ENCODE results near the gene GALR3. TPM values are rescaled to one million over a fixed set of nuclear protein-coding genes. Genes with fewer than 3 reads are reported as not detected.

The GALR3 gene, protein sequence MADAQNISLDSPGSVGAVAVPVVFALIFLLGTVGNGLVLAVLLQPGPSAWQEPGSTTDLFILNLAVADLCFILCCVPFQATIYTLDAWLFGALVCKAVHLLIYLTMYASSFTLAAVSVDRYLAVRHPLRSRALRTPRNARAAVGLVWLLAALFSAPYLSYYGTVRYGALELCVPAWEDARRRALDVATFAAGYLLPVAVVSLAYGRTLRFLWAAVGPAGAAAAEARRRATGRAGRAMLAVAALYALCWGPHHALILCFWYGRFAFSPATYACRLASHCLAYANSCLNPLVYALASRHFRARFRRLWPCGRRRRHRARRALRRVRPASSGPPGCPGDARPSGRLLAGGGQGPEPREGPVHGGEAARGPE
- not detected for total RNA-seq

DNA sequence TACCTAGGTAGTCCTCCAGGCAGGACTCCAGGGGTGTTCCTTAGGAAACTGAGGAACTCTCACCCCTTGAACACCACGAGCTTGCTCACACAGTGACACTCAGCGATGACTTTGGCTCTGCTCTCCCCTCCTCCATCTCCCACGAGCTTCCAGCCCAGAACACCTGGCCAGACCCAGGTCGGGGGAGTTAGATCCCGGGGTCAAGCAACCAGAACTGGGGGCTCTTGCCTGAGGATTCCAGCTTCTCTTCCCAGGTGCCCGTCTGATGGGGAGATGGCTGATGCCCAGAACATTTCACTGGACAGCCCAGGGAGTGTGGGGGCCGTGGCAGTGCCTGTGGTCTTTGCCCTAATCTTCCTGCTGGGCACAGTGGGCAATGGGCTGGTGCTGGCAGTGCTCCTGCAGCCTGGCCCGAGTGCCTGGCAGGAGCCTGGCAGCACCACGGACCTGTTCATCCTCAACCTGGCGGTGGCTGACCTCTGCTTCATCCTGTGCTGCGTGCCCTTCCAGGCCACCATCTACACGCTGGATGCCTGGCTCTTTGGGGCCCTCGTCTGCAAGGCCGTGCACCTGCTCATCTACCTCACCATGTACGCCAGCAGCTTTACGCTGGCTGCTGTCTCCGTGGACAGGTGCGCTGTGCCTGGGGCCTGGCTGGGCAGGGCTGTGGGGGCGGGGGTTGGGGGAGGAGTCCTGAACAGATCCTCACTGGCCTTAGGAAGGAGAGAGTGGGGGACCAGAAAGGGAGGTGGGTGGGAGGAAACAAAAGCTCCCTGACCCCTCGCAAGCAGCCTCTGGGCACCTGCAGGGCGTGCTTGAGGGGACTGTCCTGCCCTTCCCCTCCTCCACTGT is at the start of gene GALR3:
GALR3 (plus strand) TSS at position 249 of the 852 bp plus-strand sequence; CDS start at position 274, 25 bp downstream.
- DNase-seq (no peak), ATAC-seq (no peak)
- TF ChIP-seq, protein P1, sequence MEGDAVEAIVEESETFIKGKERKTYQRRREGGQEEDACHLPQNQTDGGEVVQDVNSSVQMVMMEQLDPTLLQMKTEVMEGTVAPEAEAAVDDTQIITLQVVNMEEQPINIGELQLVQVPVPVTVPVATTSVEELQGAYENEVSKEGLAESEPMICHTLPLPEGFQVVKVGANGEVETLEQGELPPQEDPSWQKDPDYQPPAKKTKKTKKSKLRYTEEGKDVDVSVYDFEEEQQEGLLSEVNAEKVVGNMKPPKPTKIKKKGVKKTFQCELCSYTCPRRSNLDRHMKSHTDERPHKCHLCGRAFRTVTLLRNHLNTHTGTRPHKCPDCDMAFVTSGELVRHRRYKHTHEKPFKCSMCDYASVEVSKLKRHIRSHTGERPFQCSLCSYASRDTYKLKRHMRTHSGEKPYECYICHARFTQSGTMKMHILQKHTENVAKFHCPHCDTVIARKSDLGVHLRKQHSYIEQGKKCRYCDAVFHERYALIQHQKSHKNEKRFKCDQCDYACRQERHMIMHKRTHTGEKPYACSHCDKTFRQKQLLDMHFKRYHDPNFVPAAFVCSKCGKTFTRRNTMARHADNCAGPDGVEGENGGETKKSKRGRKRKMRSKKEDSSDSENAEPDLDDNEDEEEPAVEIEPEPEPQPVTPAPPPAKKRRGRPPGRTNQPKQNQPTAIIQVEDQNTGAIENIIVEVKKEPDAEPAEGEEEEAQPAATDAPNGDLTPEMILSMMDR (IDR thresholded peaks at IDR 0.05) = no peak
- TF ChIP-seq POLR2A (IDR thresholded peaks at IDR 0.05) = no peak
- 62 to 100% methylated on average over 2 to 20 of the region's 21 CpGs for WGBS, 2 donors
- Histone ChIP-seq H3K27me3 (no peaks in the 10 kb centered on the region), H3K9me3 (no peaks in the 10 kb centered on the region), H3K36me3 (replicated peaks in 1 of 2; ENCODE audit: insufficient read depth in 1 of 2, low read depth in 2 of 2) (no peaks in the 10 kb centered on the region), H3K27ac (no peak within 1 kb of the TSS), H3K4me1 (peaks cover 8% of the 10 kb centered on the region), H3K4me3 (no peak within 1 kb of the TSS)
- intact Hi-C loops (cut with DNase I) = loop anchor here (5.0 kb wide), 1 partner anchor 134 kb away; no protein-coding TSS in a partner anchor

DNA sequence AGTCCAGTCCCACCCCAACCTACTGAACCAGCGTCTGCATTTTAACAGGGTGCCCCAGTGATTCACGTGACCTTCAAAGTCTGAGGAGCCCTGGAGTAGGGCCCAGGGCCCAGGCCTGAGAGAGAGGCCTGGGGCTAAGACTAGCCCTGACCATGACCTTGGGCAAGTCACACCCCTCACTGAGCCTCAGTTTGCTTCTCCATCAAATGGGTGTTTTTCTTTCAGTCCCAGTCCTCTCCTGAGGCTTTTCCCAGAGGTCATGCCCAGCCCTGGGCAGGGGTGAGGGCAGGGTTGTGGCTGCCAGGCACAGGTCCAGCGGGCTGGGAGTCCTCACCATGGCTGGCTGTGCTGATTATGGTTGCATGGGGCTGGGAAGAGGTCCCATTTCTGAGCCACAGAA is 48.5 kb upstream of the GALR3 start:
- 77 to 88% methylated on average over 2 to 3 of the region's 3 CpGs for WGBS, 2 donors
- intact Hi-C loops (cut with DNase I) = no loop called here

DNA sequence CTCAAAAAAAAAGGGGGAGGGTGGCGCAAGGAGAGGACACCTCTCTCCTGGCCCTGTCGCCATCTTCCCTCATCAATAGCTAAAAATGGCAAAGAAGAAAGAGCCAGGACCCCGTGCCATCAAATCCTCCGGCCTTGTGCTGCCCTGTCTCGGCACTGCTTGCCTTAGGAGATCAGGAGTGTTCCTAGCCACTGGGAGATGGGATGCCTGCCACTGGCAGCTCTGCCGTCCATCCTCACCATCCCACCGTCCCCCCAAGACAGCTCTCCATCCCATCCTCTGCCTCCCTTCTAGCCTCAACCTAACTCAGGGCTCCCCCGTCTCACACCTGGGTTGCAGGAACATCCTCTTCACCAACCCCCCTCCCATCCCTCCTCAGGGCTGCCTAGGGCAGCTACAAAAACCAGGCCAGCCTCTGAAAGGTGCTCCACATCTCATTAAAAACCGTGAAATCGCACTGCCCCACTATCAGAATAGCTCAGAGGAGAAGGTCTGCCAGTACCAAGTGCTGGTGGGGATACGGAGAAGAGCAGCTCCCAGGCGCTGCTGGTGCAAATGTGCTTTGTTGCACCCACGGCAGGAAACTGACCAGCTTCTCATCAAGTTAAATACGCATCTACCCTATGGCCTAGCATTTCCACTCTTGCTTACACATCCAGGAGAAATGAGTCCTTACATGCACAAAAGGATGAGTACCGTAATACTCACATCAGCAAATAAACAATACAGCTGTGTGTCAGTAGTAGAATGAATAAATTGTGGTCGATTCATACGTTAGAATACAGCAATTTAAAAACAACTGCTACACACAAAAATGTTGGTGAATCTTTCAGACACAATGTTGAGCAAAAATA is 47.2 kb upstream of the GALR3 start:
- H3K27me3 ChIP-seq = no peaks in the 10 kb centered on the region
- DNase-seq = no peak

More for the DNA sequence above, 48.5 kb upstream of the GALR3 start:
- Histone ChIP-seq H3K27ac (no peak overlapping the region), H3K36me3 (replicated peaks in 1 of 2; ENCODE audit: insufficient read depth in 1 of 2, low read depth in 2 of 2) (peaks cover 0 to 10% of the 10 kb centered on the region in 2 donors), H3K4me1 (peaks cover 15% of the 10 kb centered on the region), H3K9me3 (no peaks in the 10 kb centered on the region), H3K27me3 (no peaks in the 10 kb centered on the region), H3K4me3 (no peak overlapping the region)
- ATAC-seq (no peak), DNase-seq (no peak)
- TF ChIP-seq POLR2A (IDR thresholded peaks at IDR 0.05) = no peak
- TF ChIP-seq, protein P1 (IDR thresholded peaks at IDR 0.05) = no peak

DNA sequence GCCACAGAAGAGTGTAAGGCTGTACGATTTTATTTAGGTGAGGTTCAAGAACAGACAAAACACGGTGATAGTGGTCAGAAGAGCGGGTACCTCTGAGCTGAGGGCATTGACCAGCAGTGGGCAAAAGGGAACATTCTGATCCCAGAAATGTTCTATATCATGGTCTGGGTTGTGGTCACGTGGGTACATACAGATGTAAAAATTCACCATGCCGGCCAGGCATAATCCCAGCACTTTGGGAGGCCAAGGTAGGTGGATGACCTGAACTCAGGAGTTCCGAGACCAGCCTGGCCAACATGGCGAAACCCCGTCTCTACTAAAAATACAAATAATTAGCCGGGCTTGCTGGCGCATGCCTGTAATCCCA is 46.6 kb upstream of the GALR3 start:
- ATAC-seq = no peak
- DNase-seq = no peak
- Histone ChIP-seq H3K27me3 (no peaks in the 10 kb centered on the region), H3K27ac (peak overlapping the region; percentile 62 to 82 (median 72)), H3K4me1 (peaks cover 15% of the 10 kb centered on the region), H3K9me3 (no peaks in the 10 kb centered on the region), H3K36me3 (replicated peaks in 1 of 2; ENCODE audit: insufficient read depth in 1 of 2, low read depth in 2 of 2) (peaks cover 0 to 10% of the 10 kb centered on the region in 2 donors), H3K4me3 (no peak overlapping the region)
- TF ChIP-seq POLR2A (IDR thresholded peaks at IDR 0.05) = no peak
- TF ChIP-seq, protein P1 (IDR thresholded peaks at IDR 0.05) = no peak
- intact Hi-C loops (cut with DNase I) = no loop called here
- 77 to 85% methylated on average over 9 to 10 of the region's 10 CpGs for WGBS, 2 donors

More for the DNA sequence above, 47.2 kb upstream of the GALR3 start:
- Histone ChIP-seq H3K9me3 (no peaks in the 10 kb centered on the region), H3K27ac (peak overlapping the region in 3 of 4 donors; percentile 62 to 72 (median 71)), H3K4me1 (peaks cover 15% of the 10 kb centered on the region), H3K4me3 (no peak overlapping the region), H3K36me3 (replicated peaks in 1 of 2; ENCODE audit: insufficient read depth in 1 of 2, low read depth in 2 of 2) (peaks cover 0 to 10% of the 10 kb centered on the region in 2 donors)
- WGBS, 2 donors = 88 to 90% methylated on average over 17 of the region's 17 CpGs
- TF ChIP-seq, protein P1 (IDR thresholded peaks at IDR 0.05) = no peak
- TF ChIP-seq POLR2A (IDR thresholded peaks at IDR 0.05) = no peak
- no peak for ATAC-seq
- intact Hi-C loops (cut with DNase I) = no loop called here
